Suprapubic skin (tissue), 4 donors: ENCODE results near the gene GULP1.

Experiments used
- CTCF ChIP-seq, 2 donors: fragments of 200-600 bp in 1 of 2; fragments of 450-650 bp in 1 of 2; sonication (generic) in 1 of 2; IDR thresholded peaks; one replicate each; pipeline ENCODE4 v1.5.1; 2016 to 2019; ENCODE audit warnings: antibody characterized with exemption in 2 of 2, mild to moderate bottlenecking in 1 of 2, moderate library complexity in 1 of 2
- POLR2A ChIP-seq, 2 donors: fragments of 450-650 bp; IDR thresholded peaks; one replicate each; pipeline ENCODE4 v1.6.1; 2017; ENCODE audit warnings: antibody characterized with exemption in 2 of 2, mild to moderate bottlenecking in 2 of 2, moderate library complexity in 2 of 2
- POLR2AphosphoS5 ChIP-seq, 3 donors: sonication (generic); formaldehyde crosslinking; IDR thresholded peaks; one replicate each; pipeline ENCODE4 v1.6.1; 2017; ENCODE audit warnings: antibody characterized with exemption in 3 of 3

DNA sequence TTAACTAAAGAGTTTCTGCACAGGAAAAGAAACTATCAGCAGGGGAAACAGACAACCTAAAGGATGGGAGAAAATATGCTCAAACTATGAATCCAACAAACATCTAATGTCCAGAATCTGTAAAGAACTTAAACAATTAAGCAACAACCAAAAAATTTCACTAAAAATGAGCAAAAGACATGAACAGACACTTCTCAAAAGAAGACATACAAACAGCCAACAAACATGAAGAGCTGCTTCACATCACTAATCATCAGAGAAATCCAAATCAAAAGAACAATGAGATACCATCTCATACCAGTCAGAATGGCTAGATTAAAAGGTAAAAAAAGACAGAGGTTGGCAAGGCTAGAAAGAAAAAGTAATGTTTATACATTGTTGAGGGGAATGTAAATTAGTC lies 8.8 kb upstream of the GULP1 start:
- TF ChIP-seq CTCF (IDR thresholded peaks at IDR 0.05), result no peak
- TF ChIP-seq POLR2AphosphoS5 (IDR thresholded peaks at IDR 0.05), result no peak
- TF ChIP-seq POLR2A (IDR thresholded peaks at IDR 0.05), result no peak
